ENCODE results near the gene WDR59.

WDR59 gene

DNA sequence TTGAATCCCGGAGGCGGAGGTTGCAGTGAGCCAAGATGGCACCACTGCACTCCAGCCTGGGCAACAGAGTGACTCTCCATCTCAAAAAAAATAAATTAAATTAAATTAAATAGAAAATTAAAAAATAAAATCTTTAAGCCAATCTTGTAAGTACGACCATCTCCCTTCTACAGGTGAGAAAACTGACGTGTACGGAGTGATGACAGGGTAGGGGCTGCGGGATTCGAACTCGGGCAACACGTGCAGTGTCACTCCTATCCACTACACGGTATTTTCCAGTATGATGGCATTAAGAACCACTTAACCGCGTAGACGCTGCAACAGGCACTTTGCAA is 762 bp downstream of the WDR59 start:
- no peaks in the 10 kb centered on the region for H3K27me3 ChIP-seq
- H3K36me3 ChIP-seq, result no peaks in the 10 kb centered on the region
- peaks cover 9 to 11% of the 10 kb centered on the region in 2 experiments for H3K4me1 ChIP-seq (ENCODE audit: control insufficient read depth in 1 of 2, insufficient read depth in 1 of 2, low read depth in 1 of 2, low read length in 1 of 2)
- TF ChIP-seq, protein P1, sequence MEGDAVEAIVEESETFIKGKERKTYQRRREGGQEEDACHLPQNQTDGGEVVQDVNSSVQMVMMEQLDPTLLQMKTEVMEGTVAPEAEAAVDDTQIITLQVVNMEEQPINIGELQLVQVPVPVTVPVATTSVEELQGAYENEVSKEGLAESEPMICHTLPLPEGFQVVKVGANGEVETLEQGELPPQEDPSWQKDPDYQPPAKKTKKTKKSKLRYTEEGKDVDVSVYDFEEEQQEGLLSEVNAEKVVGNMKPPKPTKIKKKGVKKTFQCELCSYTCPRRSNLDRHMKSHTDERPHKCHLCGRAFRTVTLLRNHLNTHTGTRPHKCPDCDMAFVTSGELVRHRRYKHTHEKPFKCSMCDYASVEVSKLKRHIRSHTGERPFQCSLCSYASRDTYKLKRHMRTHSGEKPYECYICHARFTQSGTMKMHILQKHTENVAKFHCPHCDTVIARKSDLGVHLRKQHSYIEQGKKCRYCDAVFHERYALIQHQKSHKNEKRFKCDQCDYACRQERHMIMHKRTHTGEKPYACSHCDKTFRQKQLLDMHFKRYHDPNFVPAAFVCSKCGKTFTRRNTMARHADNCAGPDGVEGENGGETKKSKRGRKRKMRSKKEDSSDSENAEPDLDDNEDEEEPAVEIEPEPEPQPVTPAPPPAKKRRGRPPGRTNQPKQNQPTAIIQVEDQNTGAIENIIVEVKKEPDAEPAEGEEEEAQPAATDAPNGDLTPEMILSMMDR (IDR thresholded peaks at IDR 0.05), result no peak
- no peak overlapping the region for H3K27ac ChIP-seq
- H3K4me3 ChIP-seq (ENCODE audit: low read depth in 1 of 2, low read length in 1 of 2), result peak overlapping the region; percentile 97 to 98
- no peaks in the 10 kb centered on the region for H3K9me3 ChIP-seq

GRCh38 chr16:74982256-74982655 is 2.7 kb downstream of the WDR59 start:
- H3K27me3 ChIP-seq, result no peaks in the 10 kb centered on the region
- no peak overlapping the region for H3K27ac ChIP-seq
- peaks cover 9 to 11% of the 10 kb centered on the region in 2 experiments for H3K4me1 ChIP-seq (ENCODE audit: control insufficient read depth in 1 of 2, insufficient read depth in 1 of 2, low read depth in 1 of 2, low read length in 1 of 2)
- no peaks in the 10 kb centered on the region for H3K9me3 ChIP-seq
- H3K36me3 ChIP-seq, result no peaks in the 10 kb centered on the region
- H3K4me3 ChIP-seq (ENCODE audit: low read depth in 1 of 2, low read length in 1 of 2), result no peak overlapping the region
- TF ChIP-seq, protein P1 (IDR thresholded peaks at IDR 0.05), result no peak

- no peak overlapping the region for H3K27ac ChIP-seq
- TF ChIP-seq, protein P1 (IDR thresholded peaks at IDR 0.05), result no peak
- H3K4me3 ChIP-seq (ENCODE audit: low read depth in 1 of 2, low read length in 1 of 2), result no peak overlapping the region
- no peaks in the 10 kb centered on the region for H3K4me1 ChIP-seq (ENCODE audit: control insufficient read depth in 1 of 2, insufficient read depth in 1 of 2, low read depth in 1 of 2, low read length in 1 of 2)
- H3K36me3 ChIP-seq, result peaks cover 4% of the 10 kb centered on the region
- H3K27me3 ChIP-seq, result no peaks in the 10 kb centered on the region
- no peaks in the 10 kb centered on the region for H3K9me3 ChIP-seq
These were observed 9.3 kb downstream of the WDR59 start for GRCh38 chr16:74975591-74975990.

- H3K27me3 ChIP-seq, result no peaks in the 10 kb centered on the region
- H3K36me3 ChIP-seq, result peaks cover 4% of the 10 kb centered on the region
- H3K9me3 ChIP-seq, result no peaks in the 10 kb centered on the region
- H3K4me1 ChIP-seq (ENCODE audit: control insufficient read depth in 1 of 2, insufficient read depth in 1 of 2, low read depth in 1 of 2, low read length in 1 of 2), result no peaks in the 10 kb centered on the region
- TF ChIP-seq, protein P1 (IDR thresholded peaks at IDR 0.05), result no peak
- H3K27ac ChIP-seq, result no peak overlapping the region
- H3K4me3 ChIP-seq (ENCODE audit: low read depth in 1 of 2, low read length in 1 of 2), result no peak overlapping the region
These were observed 11.6 kb downstream of the WDR59 start for GRCh38 chr16:74973304-74973703.

DNA sequence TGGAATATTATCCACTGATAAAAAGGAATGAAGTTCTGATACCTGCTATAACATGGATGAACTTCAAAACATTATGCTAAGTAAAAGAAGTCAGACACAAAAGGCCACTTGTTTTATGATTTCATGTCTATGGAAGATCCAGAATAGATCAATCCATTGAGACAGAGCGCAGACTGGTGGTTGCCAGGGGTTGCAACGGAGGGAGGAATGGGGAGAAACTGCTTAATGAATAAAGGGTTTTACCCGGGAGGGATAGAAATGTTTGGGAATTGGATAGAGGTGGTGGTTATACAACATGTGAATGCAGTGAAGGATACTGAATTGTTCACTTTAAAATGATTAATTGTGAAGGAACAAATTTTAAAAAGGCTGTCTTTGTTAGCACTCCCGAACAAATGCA is 30.2 kb downstream of the WDR59 start:
- H3K27ac ChIP-seq, result no peak overlapping the region
- peaks cover 34% of the 10 kb centered on the region for H3K36me3 ChIP-seq
- TF ChIP-seq, protein P1 (IDR thresholded peaks at IDR 0.05), result no peak
- H3K4me3 ChIP-seq (ENCODE audit: low read depth in 1 of 2, low read length in 1 of 2), result no peak overlapping the region
- H3K9me3 ChIP-seq, result no peaks in the 10 kb centered on the region
- no peaks in the 10 kb centered on the region for H3K27me3 ChIP-seq
- no peaks in the 10 kb centered on the region for H3K4me1 ChIP-seq (ENCODE audit: control insufficient read depth in 1 of 2, insufficient read depth in 1 of 2, low read depth in 1 of 2, low read length in 1 of 2)

GRCh38 chr16:74951681-74952080 is 33.2 kb downstream of the WDR59 start:
- H3K36me3 ChIP-seq, result peaks cover 50% of the 10 kb centered on the region
- H3K27me3 ChIP-seq, result no peaks in the 10 kb centered on the region
- no peak overlapping the region for H3K4me3 ChIP-seq (ENCODE audit: low read depth in 1 of 2, low read length in 1 of 2)
- TF ChIP-seq, protein P1 (IDR thresholded peaks at IDR 0.05), result no peak
- H3K4me1 ChIP-seq (ENCODE audit: control insufficient read depth in 1 of 2, insufficient read depth in 1 of 2, low read depth in 1 of 2, low read length in 1 of 2), result no peaks in the 10 kb centered on the region
- H3K27ac ChIP-seq, result no peak overlapping the region
- no peaks in the 10 kb centered on the region for H3K9me3 ChIP-seq

All from neutrophil (primary cell).